Heart right ventricle (tissue), 16 donors: ENCODE results near the gene TRPV5. TPM values are rescaled to one million over a fixed set of nuclear protein-coding genes. Genes with fewer than 3 reads are reported as not detected.

Experiments
- ATAC-seq, 8 donors: fragments of 200-7000 bp; cut with Tn5 transposase; one replicate each; pipeline ENCODE4 v1.9.1; 2020; ENCODE audit warnings: mild to moderate bottlenecking in 8 of 8, moderate library complexity in 8 of 8, moderate number of reproducible peaks in 1 of 8
- DNase-seq, 2 donors: peaks; one replicate each; pipeline ENCODE4 v3.0.0-alpha.2; 2020
- H3K27ac ChIP-seq, 10 donors: fragments of 200-600 bp; sonication (generic) in 2 of 10; one replicate each; pipeline versions ENCODE4 v1.5.0 to v1.8.0; 2020 to 2022; ENCODE audit warnings: mild to moderate bottlenecking in 3 of 10
- H3K27me3 ChIP-seq, 7 donors: fragments of 200-600 bp; one replicate each; pipeline ENCODE4 v1.8.0; 2021 to 2022; ENCODE audit warnings: mild to moderate bottlenecking in 2 of 7
- H3K36me3 ChIP-seq, 9 donors: fragments of 200-600 bp; sonication (generic) in 1 of 9; one replicate each; pipeline versions ENCODE4 v1.5.0 to v1.8.0; 2020 to 2022; ENCODE audit warnings: mild to moderate bottlenecking in 2 of 9
- H3K4me1 ChIP-seq, 9 donors: fragments of 200-600 bp; sonication (generic) in 1 of 9; one replicate each; pipeline versions ENCODE4 v1.5.0 to v1.8.0; 2020 to 2022; ENCODE audit warnings: mild to moderate bottlenecking in 4 of 9
- H3K4me3 ChIP-seq, 10 donors: fragments of 200-600 bp; sonication (generic) in 2 of 10; one replicate each; pipeline versions ENCODE4 v1.5.0 to v1.8.0; 2020 to 2022; ENCODE audit warnings: mild to moderate bottlenecking in 7 of 10, moderate library complexity in 2 of 10
- H3K9me3 ChIP-seq, 11 donors: fragments of 200-600 bp in 10 of 11; sonication (generic) in 2 of 11; one replicate each; pipeline versions ENCODE4 v1.5.0 to v1.8.0; 2013 to 2022; ENCODE audit warnings: mild to moderate bottlenecking in 2 of 11, control low read depth in 1 of 11, moderate library complexity in 1 of 11
- CTCF ChIP-seq, 9 donors: fragments of 200-600 bp; sonication (generic) in 2 of 9; IDR thresholded peaks; one replicate each; pipeline versions ENCODE4 v1.5.0 to v1.8.0; 2021 to 2022; ENCODE audit warnings: antibody characterized with exemption in 9 of 9, mild to moderate bottlenecking in 5 of 9, moderate library complexity in 1 of 9
- WGBS, 2 donors: extraction: QIAGEN DNeasy Blood & Tissue Kit; methylation state at CpG; one replicate each; pipeline ENCODE4 v1.1.7; 2013; ENCODE audit warnings: inconsistent platforms in 1 of 2; 5-methylcytosine and 5-hydroxymethylcytosine counted together
- intact Hi-C, 10 donors: fragments of 100-400 bp; cut with DNase I; formaldehyde crosslinking; loops; one replicate each; pipeline versions ENCODE4 v1.11.1 to v1.14.2; 2022
- polyA plus RNA-seq, 2 donors: library from polyadenylated mRNA; stranded (reverse); fragments of 200-250 nt; gene quantifications; one replicate each; pipeline ENCODE4 v1.2.3, GENCODE V29; 2013
- total RNA-seq, 10 donors: library from RNA; stranded (reverse); fragmentation: NEBNext Ultra II Directional in 3 of 10; extraction: Animal tissue kit (Norgen Biotek cat#: 25700) in 3 of 10; gene quantifications; one replicate each; pipeline versions ENCODE4 v1.2.1 to v1.2.4, GENCODE V29; 2021 to 2023
- donor health status: Arrhythmogenic right ventricular cardiomyopathy.
- donor health status: ischemic (EF 13 %, LVEDD 7.1; RV severe dilation, severe dysfunction).
- donor health status: healthy with polysubstance abuse.
- donor health status: DM: no; HTN: yes; CAD: no.
- donor health status: DM: no; HTN: no; CAD: no.
- donor health status: ischemic (EF 25% LVEDD 6.9; RV normal size, moderate dysfunction).
- donor health status: ischemic (EF 25% LVEDD 5.7; RV mildly dilated, moderate dysfunction).
- donor health status: healthy.
- donor health status: DM: yes; HTN: yes; CAD: no.
- donor health status: Ischemic cardiomyopathy.
- donor health status: ischemic (EF 35%, LVEDD 5.7; RV mildly dilated, moderate dysfunction).
- donor health status: nonischemic (EF 11% LVEDD 7.7; RV severe dilation, severe dysfunction).
- donor health status: DM: yes; HTN: yes; CAD: no.
- donor health status: PGD.
- donor health status: ischemic (EF 29% LVEDD 5.4; RV normal size, mild dysfunction).
- donor health status: nonischemic (EF 23%, LVEDD 6.1; RV moderate dilation, normal function).

The TRPV5 gene
- total and polyA plus RNA-seq, 12 donors: not detected

- Histone ChIP-seq H3K4me1 (no peaks in the 10 kb centered on the region), H3K36me3 (no peaks in the 10 kb centered on the region), H3K27me3 (peaks cover 0 to 24% (median 12%) of the 10 kb centered on the region in 7 donors), H3K27ac (no peak overlapping the region), H3K9me3 (no peaks in the 10 kb centered on the region), H3K4me3 (no peak overlapping the region)
- DNase-seq: no peak
- no peak for ATAC-seq
- intact Hi-C loops: no loop called here
- TF ChIP-seq CTCF (IDR thresholded peaks at IDR 0.05): no peak
- 80% methylated on average over 5 of the region's 5 CpGs for WGBS, 2 donors
These were observed 59.7 kb downstream of the TRPV5 start for GRCh38 chr7:142873871-142874270.

- WGBS, 2 donors: 74% methylated on average over 11 of the region's 11 CpGs
These were observed 60.2 kb downstream of the TRPV5 start for GRCh38 chr7:142873281-142873784.

GRCh38 chr7:142872106-142872675 is 61.4 kb downstream of the TRPV5 start:
- Histone ChIP-seq H3K36me3 (no peaks in the 10 kb centered on the region), H3K4me1 (no peaks in the 10 kb centered on the region), H3K4me3 (no peak overlapping the region), H3K9me3 (no peaks in the 10 kb centered on the region), H3K27me3 (peaks cover 0 to 11% (median 6%) of the 10 kb centered on the region in 7 donors), H3K27ac (no peak overlapping the region)
- intact Hi-C loops: no loop called here
- ATAC-seq (no peak), DNase-seq (no peak)
- WGBS, 2 donors: 78 to 87% methylated on average over 15 of the region's 15 CpGs
- TF ChIP-seq CTCF (IDR thresholded peaks at IDR 0.05): no peak

More at GRCh38 chr7:142873281-142873784, 60.2 kb downstream of the TRPV5 start:
- H3K27me3 ChIP-seq: peaks cover 0 to 19% (median 12%) of the 10 kb centered on the region in 7 donors
- peak in 4 of 9 donors; percentile 15 to 59 (median 22) for TF ChIP-seq CTCF (IDR thresholded peaks at IDR 0.05)
- no peaks in the 10 kb centered on the region for H3K36me3 ChIP-seq
- DNase-seq: no peak
- no peaks in the 10 kb centered on the region for H3K4me1 ChIP-seq
- intact Hi-C loops: no loop called here
- H3K4me3 ChIP-seq: no peak overlapping the region
- no peaks in the 10 kb centered on the region for H3K9me3 ChIP-seq
- ATAC-seq: no peak
- H3K27ac ChIP-seq: no peak overlapping the region

GRCh38 chr7:142871260-142872105 is 62.1 kb downstream of the TRPV5 start:
- ATAC-seq (no peak), DNase-seq (no peak)
- Histone ChIP-seq H3K27ac (no peak overlapping the region), H3K4me1 (no peaks in the 10 kb centered on the region), H3K9me3 (no peaks in the 10 kb centered on the region), H3K36me3 (no peaks in the 10 kb centered on the region), H3K4me3 (no peak overlapping the region), H3K27me3 (peaks cover 0 to 7% (median 0%) of the 10 kb centered on the region in 7 donors)
- TF ChIP-seq CTCF (IDR thresholded peaks at IDR 0.05): no peak
- 84 to 85% methylated on average over 23 of the region's 23 CpGs for WGBS, 2 donors
- intact Hi-C loops: no loop called here
